Measurements from ENCODE around the gene MFSD2A.
A peak's percentile ranks its signal among the peaks of the same experiment; 100 is the strongest.

Gene MFSD2A

GRCh38 chr1:39954870-39955546 lies at the start of gene MFSD2A:
Gene MFSD2A (plus strand): TSS chr1:39955145. CDS start chr1:39955293, 148 bp downstream.
- H3K27ac ChIP-seq (ENCODE audit: low read depth, low read length), result no peak within 1 kb of the TSS

GRCh38 chr1:39905172-39905571 lies 49.8 kb upstream of the MFSD2A start:
- no peaks in the 10 kb centered on the region for H3K9me2 ChIP-seq (replicated peaks; ENCODE audit: control insufficient read depth, low read length)
- no peaks in the 10 kb centered on the region for H3K36me3 ChIP-seq (ENCODE audit: control insufficient read depth, low read length)
- H3K79me2 ChIP-seq (ENCODE audit: control insufficient read depth, low read length), result no peaks in the 10 kb centered on the region
- H3K4me1 ChIP-seq (ENCODE audit: control insufficient read depth, low read length), result peaks cover 21% of the 10 kb centered on the region
- TF ChIP-seq EZH2phosphoT487 (IDR thresholded peaks at IDR 0.05; ENCODE audit: borderline replicate concordance, low read length), result no peak
- TF ChIP-seq CTCF (IDR thresholded peaks at IDR 0.05; ENCODE audit: low read depth, low read length, poor library complexity, severe bottlenecking), result no peak
- peaks cover 6% of the 10 kb centered on the region; the same call in 1 of the 2 replicates for H3K9me3 ChIP-seq (ENCODE audit: control insufficient read depth, insufficient read depth, low read length)
- no peak overlapping the region for H3K4me3 ChIP-seq (ENCODE audit: low read length)
- H4K20me1 ChIP-seq (ENCODE audit: control insufficient read depth, insufficient read depth, low read depth, low read length), result no peaks in the 10 kb centered on the region
- H3F3A ChIP-seq (ENCODE audit: control insufficient read depth, insufficient read depth), result no peaks in the 10 kb centered on the region
- H3K4me2 ChIP-seq (ENCODE audit: low read length), result no peak overlapping the region
- H3K27ac ChIP-seq (ENCODE audit: low read depth, low read length), result no peak overlapping the region
- peaks cover 30% of the 10 kb centered on the region for H3K27me3 ChIP-seq (ENCODE audit: control insufficient read depth, low read length)

More at GRCh38 chr1:39954870-39955546, at the start of gene MFSD2A:
- peaks cover 20% of the 10 kb centered on the region for H3K79me2 ChIP-seq (ENCODE audit: control insufficient read depth, low read length)
- H3K9me2 ChIP-seq (replicated peaks; ENCODE audit: control insufficient read depth, low read length), result no peaks in the 10 kb centered on the region
- H3K9me3 ChIP-seq (ENCODE audit: control insufficient read depth, insufficient read depth, low read length), result no peaks in the 10 kb centered on the region
- peaks cover 14% of the 10 kb centered on the region for H3F3A ChIP-seq (ENCODE audit: control insufficient read depth, insufficient read depth)
- H3K4me2 ChIP-seq (ENCODE audit: low read length), result peak within 1 kb of the TSS; percentile 94
- peaks cover 24% of the 10 kb centered on the region for H3K4me1 ChIP-seq (ENCODE audit: control insufficient read depth, low read length)
- TF ChIP-seq EZH2phosphoT487 (IDR thresholded peaks at IDR 0.05; ENCODE audit: borderline replicate concordance, low read length) (no peak), CTCF (IDR thresholded peaks at IDR 0.05; ENCODE audit: low read depth, low read length, poor library complexity, severe bottlenecking) (no peak)
- H4K20me1 ChIP-seq (ENCODE audit: control insufficient read depth, insufficient read depth, low read depth, low read length), result 0 out of 2 replicates have a peak, but pooled peaks cover 5% of the 10 kb centered on the region
- no peaks in the 10 kb centered on the region for H3K27me3 ChIP-seq (ENCODE audit: control insufficient read depth, low read length)
- H3K36me3 ChIP-seq (ENCODE audit: control insufficient read depth, low read length), result peaks cover 13% of the 10 kb centered on the region
- peak within 1 kb of the TSS; percentile 83 for H3K4me3 ChIP-seq (ENCODE audit: low read length)

GRCh38 chr1:39907528-39908453 lies 47.2 kb upstream of the MFSD2A start:
- no peak overlapping the region for H3K4me3 ChIP-seq (ENCODE audit: low read length)
- H3K27ac ChIP-seq (ENCODE audit: low read depth, low read length), result no peak overlapping the region
- H3K79me2 ChIP-seq (ENCODE audit: control insufficient read depth, low read length), result no peaks in the 10 kb centered on the region
- peaks cover 9% of the 10 kb centered on the region for H3K4me1 ChIP-seq (ENCODE audit: control insufficient read depth, low read length)
- H3K9me3 ChIP-seq (ENCODE audit: control insufficient read depth, insufficient read depth, low read length), result peaks cover 6% of the 10 kb centered on the region; the same call in 1 of the 2 replicates
- no peaks in the 10 kb centered on the region for H3K36me3 ChIP-seq (ENCODE audit: control insufficient read depth, low read length)
- TF ChIP-seq EZH2phosphoT487 (IDR thresholded peaks at IDR 0.05; ENCODE audit: borderline replicate concordance, low read length) (no peak), CTCF (IDR thresholded peaks at IDR 0.05; ENCODE audit: low read depth, low read length, poor library complexity, severe bottlenecking) (no peak)
- no peaks in the 10 kb centered on the region for H4K20me1 ChIP-seq (ENCODE audit: control insufficient read depth, insufficient read depth, low read depth, low read length)
- H3F3A ChIP-seq (ENCODE audit: control insufficient read depth, insufficient read depth), result no peaks in the 10 kb centered on the region
- no peak overlapping the region for H3K4me2 ChIP-seq (ENCODE audit: low read length)
- H3K9me2 ChIP-seq (replicated peaks; ENCODE audit: control insufficient read depth, low read length), result no peaks in the 10 kb centered on the region
- peaks cover 13% of the 10 kb centered on the region for H3K27me3 ChIP-seq (ENCODE audit: control insufficient read depth, low read length)
